Heart right ventricle (tissue), 16 donors: ENCODE data around the gene PUM1. TPM values are rescaled to one million over a fixed set of nuclear protein-coding genes. Genes with fewer than 3 reads are reported as not detected.
"Not testable (repeated sequence)": the region's sequence is repeated elsewhere in the genome, so short reads cannot be mapped to it uniquely, and the experiment has no call there.

Experiments used
- ATAC-seq, 8 donors: fragments of 200-7000 bp; cut with Tn5 transposase; one replicate each; pipeline ENCODE4 v1.9.1; 2020; ENCODE audit warnings: mild to moderate bottlenecking in 8 of 8, moderate library complexity in 8 of 8, moderate number of reproducible peaks in 1 of 8
- DNase-seq, 2 donors: peaks; one replicate each; pipeline ENCODE4 v3.0.0-alpha.2; 2020
- H3K27ac ChIP-seq, 10 donors: fragments of 200-600 bp; sonication (generic) in 2 of 10; one replicate each; pipeline versions ENCODE4 v1.5.0 to v1.8.0; 2020 to 2022; ENCODE audit warnings: mild to moderate bottlenecking in 3 of 10
- H3K27me3 ChIP-seq, 7 donors: fragments of 200-600 bp; one replicate each; pipeline ENCODE4 v1.8.0; 2021 to 2022; ENCODE audit warnings: mild to moderate bottlenecking in 2 of 7
- H3K36me3 ChIP-seq, 9 donors: fragments of 200-600 bp; sonication (generic) in 1 of 9; one replicate each; pipeline versions ENCODE4 v1.5.0 to v1.8.0; 2020 to 2022; ENCODE audit warnings: mild to moderate bottlenecking in 2 of 9
- H3K4me1 ChIP-seq, 9 donors: fragments of 200-600 bp; sonication (generic) in 1 of 9; one replicate each; pipeline versions ENCODE4 v1.5.0 to v1.8.0; 2020 to 2022; ENCODE audit warnings: mild to moderate bottlenecking in 4 of 9
- H3K4me3 ChIP-seq, 10 donors: fragments of 200-600 bp; sonication (generic) in 2 of 10; one replicate each; pipeline versions ENCODE4 v1.5.0 to v1.8.0; 2020 to 2022; ENCODE audit warnings: mild to moderate bottlenecking in 7 of 10, moderate library complexity in 2 of 10
- H3K9me3 ChIP-seq, 11 donors: fragments of 200-600 bp in 10 of 11; sonication (generic) in 2 of 11; one replicate each; pipeline versions ENCODE4 v1.5.0 to v1.8.0; 2013 to 2022; ENCODE audit warnings: mild to moderate bottlenecking in 2 of 11, control low read depth in 1 of 11, moderate library complexity in 1 of 11
- CTCF ChIP-seq, 9 donors: fragments of 200-600 bp; sonication (generic) in 2 of 9; IDR thresholded peaks; one replicate each; pipeline versions ENCODE4 v1.5.0 to v1.8.0; 2021 to 2022; ENCODE audit warnings: antibody characterized with exemption in 9 of 9, mild to moderate bottlenecking in 5 of 9, moderate library complexity in 1 of 9
- WGBS, 2 donors: extraction: QIAGEN DNeasy Blood & Tissue Kit; methylation state at CpG; one replicate each; pipeline ENCODE4 v1.1.7; 2013; ENCODE audit warnings: inconsistent platforms in 1 of 2; 5-methylcytosine and 5-hydroxymethylcytosine counted together
- intact Hi-C, 10 donors: fragments of 100-400 bp; cut with DNase I; formaldehyde crosslinking; loops; one replicate each; pipeline versions ENCODE4 v1.11.1 to v1.14.2; 2022
- polyA plus RNA-seq, 2 donors: library from polyadenylated mRNA; stranded (reverse); fragments of 200-250 nt; gene quantifications; one replicate each; pipeline ENCODE4 v1.2.3, GENCODE V29; 2013
- total RNA-seq, 10 donors: library from RNA; stranded (reverse); fragmentation: NEBNext Ultra II Directional in 3 of 10; extraction: Animal tissue kit (Norgen Biotek cat#: 25700) in 3 of 10; gene quantifications; one replicate each; pipeline versions ENCODE4 v1.2.1 to v1.2.4, GENCODE V29; 2021 to 2023
- donor health status: Arrhythmogenic right ventricular cardiomyopathy.
- donor health status: ischemic (EF 13 %, LVEDD 7.1; RV severe dilation, severe dysfunction).
- donor health status: healthy with polysubstance abuse.
- donor health status: DM: no; HTN: yes; CAD: no.
- donor health status: DM: no; HTN: no; CAD: no.
- donor health status: ischemic (EF 25% LVEDD 6.9; RV normal size, moderate dysfunction).
- donor health status: ischemic (EF 25% LVEDD 5.7; RV mildly dilated, moderate dysfunction).
- donor health status: healthy.
- donor health status: DM: yes; HTN: yes; CAD: no.
- donor health status: Ischemic cardiomyopathy.
- donor health status: ischemic (EF 35%, LVEDD 5.7; RV mildly dilated, moderate dysfunction).
- donor health status: nonischemic (EF 11% LVEDD 7.7; RV severe dilation, severe dysfunction).
- donor health status: DM: yes; HTN: yes; CAD: no.
- donor health status: PGD.
- donor health status: ischemic (EF 29% LVEDD 5.4; RV normal size, mild dysfunction).
- donor health status: nonischemic (EF 23%, LVEDD 6.1; RV moderate dilation, normal function).

PUM1 gene
- total and polyA plus RNA-seq, 12 donors, result 13.5 to 91.2 (median 81.0) TPM

DNA sequence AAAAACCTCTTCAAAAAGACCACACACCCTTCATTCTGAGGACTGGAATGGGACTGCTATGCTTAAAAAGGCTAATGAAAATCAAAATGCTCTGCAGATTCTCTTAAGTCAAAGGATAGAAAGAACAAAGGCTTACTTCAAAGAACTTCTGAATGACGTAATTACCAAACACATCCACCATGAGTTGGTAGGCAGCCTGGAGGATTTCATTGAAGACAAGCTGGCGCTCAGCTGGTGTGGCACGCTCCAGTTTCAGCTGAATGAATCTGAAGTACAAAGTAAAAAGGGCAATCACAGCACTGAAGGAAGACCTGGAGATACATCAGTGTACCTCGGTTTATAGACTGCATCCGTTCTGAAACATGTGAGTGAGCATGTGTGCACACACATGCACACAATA lies 113.4 kb downstream of the PUM1 start:
- 90 to 91% methylated on average over 5 of the region's 5 CpGs for WGBS, 2 donors
- Histone ChIP-seq H3K9me3 (no peaks in the 10 kb centered on the region), H3K27ac (no peak overlapping the region), H3K4me1 (peaks cover 0 to 7% (median 3%) of the 10 kb centered on the region in 9 donors), H3K4me3 (no peak overlapping the region), H3K27me3 (no peaks in the 10 kb centered on the region), H3K36me3 (peaks cover 0 to 95% (median 61%) of the 10 kb centered on the region in 9 donors)
- TF ChIP-seq CTCF (IDR thresholded peaks at IDR 0.05), result no peak
- ATAC-seq, result no peak
- intact Hi-C loops, result no loop called here
- no peak for DNase-seq

GRCh38 chr1:30950700-30951099 lies 114.8 kb downstream of the PUM1 start:
- Histone ChIP-seq H3K27ac (no peak overlapping the region), H3K27me3 (no peaks in the 10 kb centered on the region), H3K9me3 (no peaks in the 10 kb centered on the region), H3K36me3 (peaks cover 0 to 95% (median 61%) of the 10 kb centered on the region in 9 donors), H3K4me3 (no peak overlapping the region), H3K4me1 (peaks cover 0 to 7% (median 0%) of the 10 kb centered on the region in 9 donors)
- intact Hi-C loops, result no loop called here
- no peak for TF ChIP-seq CTCF (IDR thresholded peaks at IDR 0.05)
- 95 to 96% methylated on average over 5 of the region's 5 CpGs for WGBS, 2 donors
- ATAC-seq, result no peak
- no peak for DNase-seq

DNA sequence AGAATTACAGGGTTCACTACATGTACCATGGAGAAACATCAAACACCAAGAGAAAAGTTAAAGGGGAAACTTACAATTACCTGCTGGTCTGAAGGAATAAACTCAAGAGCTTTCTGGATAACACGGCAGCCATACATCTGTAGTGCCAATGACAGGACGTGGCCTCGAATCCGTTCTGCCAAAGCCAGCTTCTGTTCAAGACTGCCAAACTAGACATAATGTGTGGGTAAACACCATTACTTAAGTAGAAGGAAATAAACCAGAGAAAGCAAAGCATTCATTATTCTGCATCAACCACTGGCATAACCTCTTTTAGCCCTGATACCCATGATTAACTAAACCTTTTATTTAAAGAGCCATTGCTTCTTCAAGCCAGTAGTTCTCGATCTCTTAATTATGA lies 115.5 kb downstream of the PUM1 start:
- no peak for DNase-seq
- no peak overlapping the region for H3K27ac ChIP-seq
- intact Hi-C loops, result no loop called here
- H3K4me3 ChIP-seq, result no peak overlapping the region
- H3K9me3 ChIP-seq, result no peaks in the 10 kb centered on the region
- no peak for ATAC-seq
- peaks cover 0 to 7% (median 0%) of the 10 kb centered on the region in 9 donors for H3K4me1 ChIP-seq
- 94 to 96% methylated on average over 5 of the region's 5 CpGs for WGBS, 2 donors
- TF ChIP-seq CTCF (IDR thresholded peaks at IDR 0.05), result no peak
- H3K36me3 ChIP-seq, result peaks cover 0 to 95% (median 65%) of the 10 kb centered on the region in 9 donors
- no peaks in the 10 kb centered on the region for H3K27me3 ChIP-seq

DNA sequence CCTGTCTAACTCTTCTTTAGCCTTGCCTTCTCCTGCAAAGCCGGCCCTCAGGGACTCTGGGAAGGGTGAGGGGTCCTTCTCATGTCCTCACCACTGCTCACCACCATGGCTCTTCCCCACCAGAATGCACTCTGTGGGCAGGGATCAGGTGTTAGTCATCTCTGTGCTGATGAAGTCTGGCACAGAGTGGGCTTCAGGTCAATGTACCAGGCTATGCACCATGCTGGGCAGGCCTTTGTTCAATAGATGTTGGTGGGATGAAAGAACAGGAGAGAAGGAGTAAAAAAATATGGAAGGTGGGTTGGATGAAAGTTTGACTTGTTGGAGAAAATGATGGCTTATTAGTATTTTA lies 116.1 kb downstream of the PUM1 start:
- H3K4me3 ChIP-seq, DNase-seq, intact Hi-C loops, H3K9me3 ChIP-seq, H3K27me3 ChIP-seq, H3K4me1 ChIP-seq, H3K27ac ChIP-seq: not testable (repeated sequence)
- H3K36me3 ChIP-seq, result peaks cover 0 to 95% (median 65%) of the 10 kb centered on the region in 9 donors
- ATAC-seq, result peak in 1 of 8 donors; percentile 41
- WGBS, 2 donors, result no CpG with 5 or more reads among the region's 1 CpG

- WGBS, 2 donors, result 33 to 35% methylated on average over 1 of the region's 5 CpGs
- H3K36me3 ChIP-seq, result peaks cover 0 to 95% (median 60%) of the 10 kb centered on the region in 9 donors
- H3K4me3 ChIP-seq, DNase-seq, H3K27me3 ChIP-seq, ATAC-seq, intact Hi-C loops, H3K4me1 ChIP-seq, H3K27ac ChIP-seq, H3K9me3 ChIP-seq: not testable (repeated sequence)
Observed at GRCh38 chr1:30948813-30949486, 116.6 kb downstream of the PUM1 start.
